HuH-7.5 (cell line): ENCODE results near the gene SEC23IP.
"Not testable (repeated sequence)": the region's sequence is repeated elsewhere in the genome, so short reads cannot be mapped to it uniquely, and the experiment has no call there.

Source experiments
- DNase-seq: peaks from one replicate; pipeline ENCODE4 v3.0.0; 2011; ENCODE audit warnings: low spot score

SEC23IP gene

DNA sequence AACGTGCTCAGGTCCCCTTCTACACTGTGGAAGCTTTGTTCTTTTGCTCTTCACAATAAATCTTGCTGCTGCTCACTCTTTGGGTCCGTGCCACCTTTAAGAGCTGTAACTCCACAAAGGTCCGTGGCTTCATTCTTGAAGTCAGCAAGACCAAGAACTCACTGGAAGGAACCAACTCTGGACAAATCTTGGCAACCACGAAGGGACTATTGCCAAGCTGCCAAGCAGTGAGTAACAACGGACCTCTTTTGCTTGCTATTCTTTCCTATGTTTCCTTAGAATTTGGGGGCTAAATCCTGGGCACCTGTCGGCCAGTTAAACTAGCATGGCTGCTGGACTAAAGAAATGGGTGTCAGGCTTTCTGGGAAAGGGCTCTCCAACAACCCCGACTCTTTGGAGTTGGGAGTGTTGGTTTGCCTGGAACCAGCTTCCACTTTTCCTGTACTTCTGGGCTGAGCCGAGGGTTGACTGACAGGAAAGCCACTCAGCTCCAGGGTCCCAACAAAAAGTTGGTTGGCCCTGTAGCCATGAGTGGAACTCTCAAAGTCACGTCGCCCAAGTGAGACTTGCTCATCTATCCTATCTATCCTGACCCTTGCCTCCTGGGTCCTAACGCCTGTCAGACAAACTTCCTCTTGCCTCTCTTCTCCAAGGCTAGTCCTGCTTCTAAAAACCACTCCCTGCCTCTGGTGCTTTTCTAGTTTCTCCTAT, 8.5 kb upstream of the SEC23IP start:
- not testable (repeated sequence) for DNase-seq

DNA sequence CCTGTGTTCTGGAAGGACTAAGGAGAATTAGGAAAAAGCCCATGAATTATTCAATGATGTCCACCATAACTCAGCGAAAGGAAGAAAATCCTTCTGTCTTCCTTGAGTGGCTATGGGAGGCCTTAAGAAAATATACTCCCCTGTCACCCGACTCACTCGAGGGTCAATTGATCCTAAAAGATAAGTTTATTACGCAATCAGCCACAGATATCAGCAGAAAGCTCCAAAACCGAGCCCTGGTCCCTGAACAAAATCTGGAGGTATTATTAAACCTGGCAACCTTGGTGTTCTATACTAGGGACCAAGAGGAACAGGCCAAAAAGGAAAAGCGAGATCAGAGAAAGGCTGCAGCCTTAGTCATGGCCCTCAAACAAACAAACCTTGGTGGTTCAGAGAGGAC, 6.5 kb upstream of the SEC23IP start:
- not testable (repeated sequence) for DNase-seq

DNA sequence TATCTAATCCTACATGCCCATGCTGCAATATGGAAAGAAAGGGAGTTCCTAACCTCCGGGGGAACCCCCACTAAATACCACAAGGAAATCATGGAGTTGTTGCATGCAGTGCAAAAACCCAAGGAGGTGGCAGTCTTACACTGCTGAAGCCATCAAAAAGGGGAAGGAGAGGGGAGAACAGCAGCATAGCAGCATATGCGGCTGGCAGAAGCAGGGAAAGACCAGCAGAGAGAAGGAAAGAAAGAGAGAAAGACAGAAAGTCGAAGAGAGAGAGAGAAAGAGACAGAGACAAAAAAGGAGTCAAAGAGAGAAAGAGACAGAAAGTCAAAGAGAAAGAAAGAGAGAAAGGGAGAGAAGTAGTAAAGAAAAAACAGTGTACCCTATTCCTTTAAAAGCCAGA, 3.8 kb upstream of the SEC23IP start:
- not testable (repeated sequence) for DNase-seq

DNA sequence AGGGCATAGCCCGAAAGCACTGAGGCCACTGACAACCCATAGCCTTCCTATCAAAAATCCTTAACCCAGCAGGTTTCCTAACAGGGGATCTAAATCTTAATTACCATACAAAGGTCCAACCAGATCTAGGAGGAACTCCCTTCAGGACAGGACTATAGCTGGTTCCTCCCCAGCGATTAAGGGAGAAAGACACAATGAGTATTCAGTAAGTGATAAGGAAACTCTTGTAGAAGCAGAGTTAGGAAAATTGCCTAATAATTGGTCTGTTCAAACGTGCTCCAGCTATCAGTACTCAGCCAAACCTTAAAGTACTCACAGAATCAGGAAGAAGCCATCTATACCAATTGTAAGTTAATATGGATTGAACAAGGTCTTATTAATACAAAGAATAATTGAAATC, 3.3 kb upstream of the SEC23IP start:
- DNase-seq: not testable (repeated sequence)

DNA sequence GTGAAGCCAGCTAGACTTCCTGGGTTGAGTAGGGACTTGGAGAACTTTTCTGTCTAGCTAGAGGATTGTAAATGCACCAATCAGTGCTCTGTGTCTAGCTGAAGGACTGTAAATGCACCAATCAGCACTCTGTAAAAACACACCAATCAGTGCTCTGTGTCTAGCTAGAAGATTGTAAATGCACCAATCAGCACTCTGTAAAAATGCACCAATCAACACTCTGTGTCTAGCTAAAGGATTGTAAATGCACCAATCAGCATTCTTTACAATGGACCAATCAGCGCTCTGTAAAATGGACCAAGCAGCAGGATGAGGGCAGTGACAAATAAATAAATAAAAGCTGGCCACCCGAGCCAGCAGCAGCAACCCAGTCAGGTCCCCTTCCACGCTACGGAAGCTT, 2.2 kb upstream of the SEC23IP start:
- DNase-seq: not testable (repeated sequence)

DNA sequence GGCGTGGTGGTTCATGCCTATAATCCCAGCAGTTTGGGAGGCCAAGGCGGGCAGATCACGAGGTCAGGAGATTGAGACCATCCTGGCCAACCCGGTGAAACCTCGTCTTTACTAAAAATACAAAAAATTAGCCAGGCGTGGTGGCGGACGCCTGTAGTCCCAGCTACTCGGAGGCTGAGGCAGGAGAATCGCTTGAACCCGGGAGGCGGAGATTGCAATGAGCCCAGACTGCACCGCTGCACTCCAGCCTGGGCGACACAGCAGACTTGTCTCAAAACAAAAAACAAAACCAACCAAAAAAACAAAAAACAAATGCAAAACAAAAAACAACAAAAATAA, 712 bp upstream of the SEC23IP start:
- not testable (repeated sequence) for DNase-seq

DNA sequence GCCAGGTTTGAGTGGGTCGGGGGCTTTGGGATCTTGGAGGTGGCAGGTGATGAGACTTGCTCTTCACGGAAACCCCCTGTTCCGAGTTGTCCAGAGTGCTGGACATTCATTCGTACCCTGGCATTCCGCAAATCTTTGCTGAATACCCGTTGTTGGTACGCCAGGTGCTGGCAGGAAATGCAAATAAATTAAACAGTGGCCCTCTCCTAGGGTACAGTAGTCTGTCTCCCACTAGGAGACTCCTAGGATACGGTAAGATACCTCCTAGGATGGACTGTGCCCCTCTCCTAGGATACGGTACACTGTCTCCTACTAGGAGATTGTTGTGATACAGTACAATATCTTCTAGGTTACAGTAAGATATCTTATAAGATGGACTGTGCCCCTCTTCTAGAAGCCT, 544 bp downstream of the SEC23IP start:
- DNase-seq: no peak

DNA sequence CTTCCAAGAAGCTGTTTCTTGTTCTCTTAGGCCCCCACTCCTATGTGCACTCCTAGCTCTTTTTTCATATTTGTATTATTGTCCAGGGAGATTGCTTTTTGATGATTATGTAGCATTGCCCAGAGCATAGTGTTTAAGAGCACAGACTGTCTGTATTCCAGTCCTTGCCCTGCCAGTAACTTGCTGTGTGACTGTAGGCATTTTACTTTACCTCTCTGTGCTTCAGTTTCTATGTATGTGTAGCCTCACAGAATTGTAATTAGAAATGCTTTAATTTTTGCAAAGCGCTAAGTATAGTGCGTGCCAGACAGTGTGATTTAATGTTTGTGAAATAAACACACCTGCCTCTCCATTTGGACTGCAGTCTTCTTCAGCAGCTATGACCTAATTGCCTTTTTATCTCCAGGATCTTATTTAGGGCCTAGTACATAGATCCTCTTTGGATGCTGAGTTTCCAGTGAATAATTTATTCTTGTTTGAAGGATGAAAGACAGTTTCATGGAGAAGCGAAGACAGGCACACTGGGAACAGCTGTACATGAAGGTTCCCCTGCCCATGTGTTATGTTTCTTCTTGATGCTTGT, 1.4 kb downstream of the SEC23IP start:
- no peak for DNase-seq

DNA sequence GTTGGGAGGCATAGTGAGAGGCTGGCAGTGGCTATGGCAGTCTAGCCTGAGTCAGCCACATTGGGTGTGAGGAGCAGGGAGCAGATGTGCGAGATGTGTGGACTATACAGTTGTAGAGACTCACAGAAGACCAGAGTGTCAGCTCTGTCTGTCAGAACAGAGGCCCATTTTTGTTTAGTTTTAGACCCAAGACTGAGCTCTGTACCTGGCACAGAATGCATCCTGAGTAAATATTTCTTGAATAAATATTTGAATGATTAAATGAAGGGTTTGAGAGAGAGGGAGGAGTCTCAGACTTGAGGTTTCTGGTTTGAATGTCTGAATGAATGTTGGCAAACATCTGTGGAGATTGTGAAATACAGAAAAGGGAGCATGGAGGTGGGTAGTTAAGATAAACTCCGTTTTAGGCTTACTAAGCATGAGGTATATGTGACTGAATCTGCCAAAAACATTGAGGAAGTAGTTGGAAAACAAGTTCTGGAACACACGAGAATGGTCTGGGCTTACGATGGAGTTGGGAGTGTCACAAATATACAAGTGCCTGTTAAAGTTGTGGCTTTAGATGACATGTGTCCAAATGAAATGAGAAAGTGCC, 3.6 kb downstream of the SEC23IP start:
- no peak for DNase-seq

DNA sequence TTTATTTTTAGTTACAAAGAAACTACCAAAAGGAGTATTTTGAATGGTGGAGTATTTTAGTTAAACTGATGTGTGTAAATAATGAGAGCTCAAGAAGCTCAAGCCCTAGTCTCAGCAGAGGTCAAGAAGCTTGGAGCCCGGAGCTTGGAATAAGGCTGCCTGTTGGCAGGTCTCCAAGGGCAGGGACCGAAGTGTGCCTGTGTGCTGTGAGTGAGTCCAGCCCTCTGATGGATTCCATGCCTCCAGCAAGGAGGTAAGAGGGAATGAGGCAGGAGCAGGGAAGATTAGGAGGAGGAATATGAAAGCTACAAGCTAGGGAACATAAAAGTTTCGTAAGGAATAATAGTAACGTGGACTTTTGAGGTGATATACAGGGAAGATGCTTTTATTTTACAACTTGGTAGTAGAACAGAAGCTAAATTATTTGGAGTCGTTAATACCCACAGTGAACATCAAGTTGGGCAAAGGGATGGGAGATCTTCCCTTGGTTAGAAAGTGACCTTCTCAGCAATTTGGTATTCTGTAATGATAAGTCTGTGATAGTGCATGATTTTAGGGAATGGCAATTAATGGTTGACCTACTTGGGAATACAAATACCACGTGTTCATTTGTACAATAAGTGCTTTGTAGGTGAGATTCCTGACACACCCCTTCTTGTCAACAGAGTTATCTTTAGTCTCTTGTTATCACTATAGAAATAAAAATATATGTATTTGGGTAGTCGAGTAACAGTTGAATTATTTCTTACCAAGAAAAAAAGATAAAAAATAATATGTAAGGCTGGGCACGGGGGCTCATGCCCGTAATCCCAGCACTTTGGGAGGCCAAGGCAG, 4.6 kb downstream of the SEC23IP start:
- DNase-seq: peak; percentile 13

DNA sequence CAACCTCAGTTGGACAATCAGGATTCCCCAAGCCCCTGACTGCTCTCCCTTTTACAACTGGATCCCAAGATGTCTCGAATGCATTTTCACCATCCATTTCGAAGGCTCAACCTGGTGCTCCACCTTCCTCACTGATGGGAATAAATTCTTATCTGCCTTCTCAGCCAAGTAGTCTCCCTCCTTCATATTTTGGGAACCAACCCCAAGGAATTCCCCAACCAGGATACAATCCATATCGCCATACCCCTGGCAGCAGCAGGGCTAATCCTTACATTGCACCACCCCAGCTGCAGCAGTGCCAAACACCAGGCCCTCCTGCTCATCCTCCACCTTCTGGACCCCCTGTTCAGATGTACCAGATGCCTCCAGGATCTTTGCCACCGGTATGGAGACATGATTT, 6.0 kb downstream of the SEC23IP start:
- no peak for DNase-seq

DNA sequence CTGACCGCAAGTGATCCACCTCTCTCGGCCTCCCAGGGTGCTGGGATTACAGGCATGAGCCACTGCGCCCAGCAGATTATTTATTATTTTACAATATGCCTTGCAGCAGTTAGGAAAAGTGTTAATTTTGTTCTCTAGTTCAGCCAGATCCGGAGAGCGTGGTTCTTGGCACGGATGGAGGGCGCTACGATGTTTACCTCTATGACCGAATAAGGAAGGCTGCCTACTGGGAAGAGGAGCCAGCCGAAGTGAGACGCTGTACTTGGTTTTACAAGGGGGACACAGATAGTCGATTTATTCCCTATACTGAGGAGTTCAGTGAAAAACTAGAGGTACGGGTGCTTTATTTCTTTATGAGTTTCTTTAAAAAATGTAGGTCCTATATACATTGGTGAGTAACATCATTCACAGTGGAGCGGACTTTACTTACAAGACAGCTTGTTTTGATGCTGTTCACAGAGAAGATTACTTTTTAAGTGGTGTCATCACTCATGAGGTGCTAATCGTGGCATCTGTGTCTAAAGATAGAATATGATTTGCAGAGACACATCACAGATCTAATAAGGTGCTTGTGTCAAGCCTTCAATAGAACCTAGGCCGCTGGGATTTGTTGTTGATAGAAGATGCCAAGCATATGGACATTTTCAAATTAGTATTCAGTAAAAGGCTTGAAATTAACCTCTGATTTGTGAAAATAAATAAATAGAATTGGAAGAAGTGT, 11.6 kb downstream of the SEC23IP start:
- no peak for DNase-seq

DNA sequence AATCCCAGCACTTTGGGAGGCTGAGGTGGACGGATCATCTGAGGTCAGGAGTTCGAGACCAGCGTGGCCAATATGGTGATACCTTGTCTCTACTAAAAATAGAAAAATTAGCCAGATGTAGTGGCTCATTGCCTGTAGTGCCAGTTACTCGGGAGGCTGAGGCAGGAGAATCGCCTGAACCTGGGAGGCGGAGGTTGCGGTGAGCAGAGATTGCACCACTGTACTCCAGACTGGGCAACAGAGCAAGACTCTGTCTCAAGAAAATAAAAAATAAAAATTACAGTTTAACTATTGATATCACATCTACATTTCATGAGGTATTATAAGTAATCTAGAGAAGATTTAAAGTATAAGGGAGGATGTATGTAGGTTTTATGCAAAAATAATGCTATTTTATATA, 15.2 kb downstream of the SEC23IP start:
- not testable (repeated sequence) for DNase-seq

DNA sequence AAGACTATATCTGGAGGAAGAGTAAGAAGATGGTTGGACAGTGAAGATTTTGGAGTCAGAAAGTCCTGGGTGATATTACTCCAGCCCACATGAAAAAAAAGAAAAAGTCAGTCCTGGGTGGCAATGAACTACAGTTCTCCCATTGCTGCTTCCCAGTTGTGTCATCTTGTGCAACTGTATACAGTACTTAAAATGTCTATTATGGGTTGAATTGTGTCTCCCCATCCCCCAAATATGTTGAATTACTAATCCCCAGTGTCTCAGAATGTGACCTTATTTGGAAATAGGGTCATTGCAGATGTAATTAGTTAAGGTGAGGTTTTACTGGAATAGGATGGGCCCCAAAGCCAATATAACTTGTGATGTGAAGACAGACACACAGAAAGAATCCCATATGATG, 15.6 kb downstream of the SEC23IP start:
- DNase-seq: no peak

DNA sequence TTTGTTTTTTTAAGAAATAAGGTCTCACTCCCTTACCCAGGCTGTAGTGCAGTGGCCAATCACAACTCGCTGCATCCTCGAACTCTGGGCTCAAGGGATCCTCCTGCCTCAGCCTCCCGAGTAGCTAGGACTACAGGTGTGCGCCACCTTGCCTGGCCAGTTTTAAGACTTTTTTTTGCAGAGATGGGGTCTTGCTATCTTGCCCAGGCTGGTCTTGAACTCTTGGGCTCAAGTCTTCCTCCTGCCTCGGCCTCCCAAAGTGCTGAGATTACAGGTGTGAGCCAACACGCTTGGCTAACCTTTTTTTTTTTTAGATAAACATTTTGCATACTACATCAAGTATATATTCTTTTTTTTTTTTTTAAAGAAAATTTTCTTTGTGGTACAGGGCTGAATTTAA, 18.2 kb downstream of the SEC23IP start:
- no peak for DNase-seq

DNA sequence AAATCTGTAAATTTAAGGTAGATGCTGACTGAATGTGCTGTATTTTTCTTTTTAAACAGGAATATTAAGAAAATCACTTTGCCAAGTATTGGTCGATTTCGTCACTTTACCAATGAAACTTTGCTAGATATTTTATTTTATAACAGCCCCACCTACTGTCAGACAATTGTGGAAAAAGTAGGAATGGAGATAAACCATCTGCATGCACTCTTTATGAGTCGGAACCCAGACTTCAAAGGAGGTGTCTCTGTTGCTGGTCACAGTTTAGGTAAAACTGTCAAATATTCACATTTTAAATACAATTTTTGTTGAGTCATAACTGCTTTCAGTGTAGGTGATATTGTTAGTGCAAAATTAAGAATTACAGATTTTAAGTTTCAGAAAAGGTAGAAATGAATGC, 25.2 kb downstream of the SEC23IP start:
- DNase-seq: no peak

DNA sequence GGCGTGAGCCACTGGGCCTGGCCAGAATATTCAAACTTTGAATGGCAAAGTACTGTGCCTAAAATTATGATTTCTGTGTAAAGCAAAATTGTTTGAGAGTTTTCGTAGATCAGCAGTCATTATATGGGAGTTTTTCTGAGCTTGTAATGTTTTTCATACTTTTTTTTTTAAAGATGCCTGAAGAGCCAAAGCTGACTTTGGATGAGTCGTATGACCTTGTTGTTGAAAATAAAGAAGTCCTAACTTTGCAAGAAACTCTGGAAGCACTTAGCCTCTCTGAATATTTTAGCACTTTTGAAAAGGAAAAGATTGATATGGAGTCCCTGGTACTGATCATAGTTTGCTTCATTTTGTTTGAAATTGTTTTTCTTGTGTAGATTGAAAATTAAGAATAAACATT, 26.7 kb downstream of the SEC23IP start:
- no peak for DNase-seq

DNA sequence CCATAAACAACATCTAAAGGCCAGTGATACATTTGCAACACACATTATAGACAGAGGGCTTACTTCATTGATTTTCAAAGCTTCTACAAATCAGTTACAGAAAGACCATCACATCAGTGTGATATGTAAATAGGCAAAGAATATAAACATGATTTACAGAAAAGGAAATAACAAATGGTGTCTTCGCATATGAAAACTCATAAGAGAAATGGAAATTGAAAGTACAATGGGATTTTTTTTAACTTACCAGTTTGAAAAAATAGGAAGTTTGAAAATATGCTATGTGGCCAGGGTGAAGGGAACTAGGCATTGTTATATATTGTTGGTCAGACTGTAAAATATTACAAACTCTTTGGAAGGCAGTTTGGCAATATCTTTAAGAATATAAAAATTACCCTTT, 27.3 kb downstream of the SEC23IP start:
- no peak for DNase-seq

DNA sequence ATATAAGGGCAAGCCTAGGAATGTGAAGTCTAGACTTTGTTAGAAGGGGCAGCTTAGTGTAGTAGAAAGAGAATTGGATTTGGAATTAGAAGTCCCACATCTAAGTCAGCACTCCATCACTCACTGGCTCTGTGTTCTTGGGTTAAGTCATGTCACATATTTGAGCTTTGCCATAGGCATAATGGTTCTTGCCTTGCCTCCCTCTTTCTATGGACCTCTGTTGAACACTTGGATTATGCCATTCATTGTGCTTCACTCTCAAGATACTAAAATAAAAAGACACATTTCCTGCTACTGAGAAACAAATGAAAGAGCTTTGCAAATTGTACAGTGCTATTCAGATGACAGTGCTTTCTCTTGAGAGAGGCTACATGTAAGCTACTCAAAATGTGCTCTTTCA, 35.9 kb downstream of the SEC23IP start:
- DNase-seq: no peak

DNA sequence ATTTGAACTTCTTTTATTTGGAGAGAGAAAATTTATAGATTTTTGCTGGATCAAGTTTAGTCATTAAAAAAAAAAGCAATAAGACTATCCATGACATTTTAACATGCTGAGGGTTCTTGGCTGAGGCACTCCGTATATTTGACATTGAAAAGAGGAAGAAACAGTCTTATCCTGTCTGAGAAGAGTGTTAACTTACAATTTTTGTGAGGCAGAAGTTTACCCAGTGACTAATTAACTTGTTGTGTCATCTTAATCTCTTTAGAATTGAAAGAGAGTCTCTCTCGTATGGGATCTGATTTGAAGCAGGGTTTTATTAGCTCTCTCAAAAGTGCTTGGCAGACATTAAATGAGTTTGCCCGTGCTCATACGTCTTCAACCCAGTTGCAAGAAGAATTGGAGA, 39.3 kb downstream of the SEC23IP start:
- DNase-seq: no peak

DNA sequence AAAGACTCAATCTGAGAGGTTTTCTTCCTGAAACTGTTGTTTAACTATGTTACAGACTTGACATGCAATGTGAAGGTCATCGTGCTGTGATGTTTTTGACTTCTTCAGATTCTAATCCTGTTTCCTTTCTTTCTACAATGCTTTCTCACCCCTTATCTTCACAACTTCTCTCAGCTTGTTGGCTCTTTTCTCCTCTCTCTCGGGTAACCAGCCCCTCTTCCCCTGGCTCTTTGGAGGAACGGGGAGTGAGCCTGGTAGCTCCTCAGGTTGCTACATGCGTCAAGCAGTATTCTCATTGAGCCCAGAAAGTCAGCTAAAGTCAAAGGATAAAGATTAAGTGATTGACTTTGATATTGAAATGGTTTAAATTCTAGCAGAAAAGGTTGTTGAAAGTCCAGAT, 40.1 kb downstream of the SEC23IP start:
- no peak for DNase-seq

DNA sequence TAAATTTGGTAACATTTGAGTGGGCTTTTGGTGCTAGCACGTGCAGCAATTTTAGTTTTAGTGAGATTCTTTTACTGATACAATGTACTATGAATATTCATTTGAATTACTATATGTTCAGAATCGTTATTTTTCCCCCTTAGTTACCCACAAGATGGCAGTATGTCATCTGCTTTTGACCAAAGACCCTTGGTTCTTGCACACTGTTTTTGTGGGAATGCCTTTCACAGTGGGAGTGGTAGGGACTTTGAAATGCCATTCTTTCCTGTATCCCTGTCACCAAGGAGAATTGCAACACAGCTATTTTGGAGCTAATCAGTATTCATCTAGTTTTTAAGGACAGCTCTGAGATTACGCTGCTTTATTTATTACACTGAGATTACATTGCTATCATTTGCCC, 40.6 kb downstream of the SEC23IP start:
- DNase-seq: no peak
